Measurements from ENCODE around the gene CCK.

CCK gene

GRCh38 chr3:42298259-42298658 is 32.3 kb upstream of the CCK start:
- Histone ChIP-seq H3K4me3 (IDR thresholded peaks at IDR 0.05; ENCODE audit: insufficient read depth, low read depth, low read length) (no peak overlapping the region), H2AFZ (ENCODE audit: low read depth) (no peak overlapping the region), H3K9ac (no peak overlapping the region), H3K4me1 (ENCODE audit: low read depth, poor library complexity, severe bottlenecking) (no peaks in the 10 kb centered on the region), H3K36me3 (ENCODE audit: insufficient read depth) (no peaks in the 10 kb centered on the region), H3K27ac (no peak overlapping the region), H3K27me3 (ENCODE audit: insufficient read depth, low read depth) (no peaks in the 10 kb centered on the region), H3K79me2 (ENCODE audit: insufficient read depth, low read depth) (no peaks in the 10 kb centered on the region), H3K4me2 (no peak overlapping the region), H4K20me1 (ENCODE audit: insufficient read depth) (no peaks in the 10 kb centered on the region)
- TF ChIP-seq CTCF (conservative IDR thresholded peaks at IDR 0.05; ENCODE audit: low read depth, low read length): no peak

DNA sequence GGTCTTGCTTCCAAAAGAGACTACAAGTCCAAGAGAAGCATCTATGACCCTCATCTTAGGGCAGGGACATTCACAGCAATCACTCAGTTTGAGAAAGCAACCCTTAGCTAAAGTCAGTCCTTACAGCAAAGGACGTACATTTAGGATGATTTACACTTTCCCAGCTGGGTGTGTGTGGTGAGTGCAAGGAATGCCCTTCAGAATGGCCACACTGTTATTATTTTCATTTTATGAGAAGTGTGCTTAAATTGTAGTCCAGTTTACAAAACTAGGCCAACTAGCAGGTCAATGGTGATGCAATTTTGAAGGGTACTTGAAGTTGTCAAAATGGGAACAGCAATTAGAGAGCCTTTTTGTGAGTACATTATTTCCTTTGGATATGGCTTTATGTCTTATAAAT is 26.0 kb upstream of the CCK start:
- Histone ChIP-seq H4K20me1 (ENCODE audit: insufficient read depth) (no peaks in the 10 kb centered on the region), H3K36me3 (ENCODE audit: insufficient read depth) (no peaks in the 10 kb centered on the region), H3K27me3 (ENCODE audit: insufficient read depth, low read depth) (no peaks in the 10 kb centered on the region), H3K4me2 (no peak overlapping the region), H3K9ac (no peak overlapping the region), H3K79me2 (ENCODE audit: insufficient read depth, low read depth) (no peaks in the 10 kb centered on the region), H2AFZ (ENCODE audit: low read depth) (no peak overlapping the region), H3K4me3 (IDR thresholded peaks at IDR 0.05; ENCODE audit: insufficient read depth, low read depth, low read length) (no peak overlapping the region), H3K4me1 (ENCODE audit: low read depth, poor library complexity, severe bottlenecking) (no peaks in the 10 kb centered on the region), H3K27ac (no peak overlapping the region)
- no peak for TF ChIP-seq CTCF (conservative IDR thresholded peaks at IDR 0.05; ENCODE audit: low read depth, low read length)

DNA sequence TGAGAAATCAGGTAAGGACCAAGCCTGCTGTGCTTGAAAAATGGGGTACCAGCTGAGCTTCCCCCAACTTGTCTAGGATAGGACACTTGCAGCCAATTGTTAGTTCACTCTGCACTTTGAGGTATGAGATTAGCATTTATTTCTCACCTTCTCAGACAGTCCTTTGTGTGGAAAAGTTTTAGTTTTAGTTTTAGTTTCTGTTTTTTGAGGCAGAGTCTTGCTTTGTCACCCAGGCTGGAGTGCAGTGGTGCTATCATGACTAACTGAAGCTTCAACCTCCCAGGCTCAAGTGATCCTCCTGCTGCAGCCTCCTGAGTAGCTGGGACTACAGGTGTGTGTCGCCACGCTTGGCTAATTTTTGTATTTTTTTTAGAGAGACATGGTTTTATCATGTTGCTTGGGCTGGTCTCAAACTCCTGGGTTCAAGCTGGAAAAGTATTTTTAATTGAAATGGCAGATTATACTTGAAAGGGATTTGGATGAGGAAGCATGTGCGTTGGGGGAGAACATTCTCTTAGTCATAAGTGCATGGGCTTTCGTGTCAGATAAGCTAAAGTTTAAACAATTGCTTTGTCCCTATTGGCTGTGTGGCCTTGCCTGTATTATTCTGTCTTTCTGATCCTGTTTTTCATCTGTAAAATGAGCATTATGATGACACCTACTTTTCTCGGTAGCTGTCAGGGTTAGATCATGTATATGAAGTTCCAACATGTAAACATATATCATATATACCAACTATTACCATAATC is 25.2 kb upstream of the CCK start:
- Histone ChIP-seq H3K27ac (no peak overlapping the region), H3K9ac (no peak overlapping the region), H3K4me1 (ENCODE audit: low read depth, poor library complexity, severe bottlenecking) (no peaks in the 10 kb centered on the region), H2AFZ (ENCODE audit: low read depth) (no peak overlapping the region), H3K27me3 (ENCODE audit: insufficient read depth, low read depth) (no peaks in the 10 kb centered on the region), H3K36me3 (ENCODE audit: insufficient read depth) (no peaks in the 10 kb centered on the region), H3K4me2 (no peak overlapping the region), H3K79me2 (ENCODE audit: insufficient read depth, low read depth) (no peaks in the 10 kb centered on the region), H3K4me3 (IDR thresholded peaks at IDR 0.05; ENCODE audit: insufficient read depth, low read depth, low read length) (no peak overlapping the region), H4K20me1 (ENCODE audit: insufficient read depth) (no peaks in the 10 kb centered on the region)
- TF ChIP-seq CTCF (conservative IDR thresholded peaks at IDR 0.05; ENCODE audit: low read depth, low read length): no peak

- Histone ChIP-seq H3K27me3 (ENCODE audit: insufficient read depth, low read depth) (no peaks in the 10 kb centered on the region), H3K27ac (no peak overlapping the region), H3K36me3 (ENCODE audit: insufficient read depth) (no peaks in the 10 kb centered on the region), H3K4me3 (IDR thresholded peaks at IDR 0.05; ENCODE audit: insufficient read depth, low read depth, low read length) (no peak overlapping the region), H3K4me1 (ENCODE audit: low read depth, poor library complexity, severe bottlenecking) (no peaks in the 10 kb centered on the region), H3K79me2 (ENCODE audit: insufficient read depth, low read depth) (no peaks in the 10 kb centered on the region), H3K4me2 (no peak overlapping the region), H2AFZ (ENCODE audit: low read depth) (no peak overlapping the region), H3K9ac (no peak overlapping the region), H4K20me1 (ENCODE audit: insufficient read depth) (no peaks in the 10 kb centered on the region)
- no peak for TF ChIP-seq CTCF (conservative IDR thresholded peaks at IDR 0.05; ENCODE audit: low read depth, low read length)
Measured at GRCh38 chr3:42289026-42289425, 23.0 kb upstream of the CCK start.

Data from KMS-11 (cell line).